H9 (cell line): ENCODE measurements around the gene KLHDC9. TPM values are rescaled to one million over a fixed set of nuclear protein-coding genes. Genes with fewer than 3 reads are reported as not detected.
A peak's percentile ranks its signal among the peaks of the same experiment; 100 is the strongest.

ENCODE experiments used
- DNase-seq: peaks from one replicate; pipeline ENCODE4 v3.0.0-alpha.2; 2017
- H2AFZ ChIP-seq: one replicate; pipeline ENCODE4 v1.6.1; 2013; ENCODE audit warnings: mild to moderate bottlenecking, low read length, control low read depth, moderate library complexity
- H2AK5ac ChIP-seq: 2 replicates; pipeline ENCODE4 v1.6.1; 2013; ENCODE audit warnings: low read length, control low read depth, mixed read lengths; ENCODE audit not compliant: insufficient read length
- H2BK120ac ChIP-seq: one replicate; pipeline ENCODE4 v1.6.1; 2013; ENCODE audit warnings: low read depth, mild to moderate bottlenecking, low read length, control low read depth, inconsistent platforms; ENCODE audit not compliant: poor library complexity, severe bottlenecking
- H2BK12ac ChIP-seq: 2 replicates; pipeline ENCODE4 v1.6.1; 2013; ENCODE audit warnings: low read length, control low read depth, mixed read lengths, low read depth; ENCODE audit not compliant: insufficient read length
- H2BK15ac ChIP-seq: 2 replicates; pipeline ENCODE4 v1.6.1; 2013; ENCODE audit warnings: low read depth, low read length, control low read depth
- H2BK20ac ChIP-seq: one replicate; pipeline ENCODE4 v1.6.1; 2013; ENCODE audit warnings: low read depth, mild to moderate bottlenecking, low read length, control low read depth, inconsistent platforms; ENCODE audit not compliant: poor library complexity, severe bottlenecking
- H2BK5ac ChIP-seq: 2 replicates; pipeline ENCODE4 v1.6.1; 2013; ENCODE audit warnings: low read length, control low read depth, mixed read lengths; ENCODE audit not compliant: insufficient read length
- H3K14ac ChIP-seq: 2 replicates; pipeline ENCODE4 v1.6.1; 2013; ENCODE audit warnings: low read length, control low read depth; ENCODE audit not compliant: insufficient read depth
- H3K18ac ChIP-seq: 2 replicates; pipeline ENCODE4 v1.6.1; 2013; ENCODE audit warnings: low read depth, mild to moderate bottlenecking, mixed read lengths, low read length, control low read depth; ENCODE audit not compliant: insufficient read length
- H3K23ac ChIP-seq: 2 replicates; pipeline ENCODE4 v1.6.1; 2013; ENCODE audit warnings: low read length, control low read depth, mixed read lengths, low read depth; ENCODE audit not compliant: insufficient read length
- H3K23me2 ChIP-seq: 2 replicates; pipeline ENCODE4 v1.6.1; 2013; ENCODE audit warnings: low read depth, mild to moderate bottlenecking, mixed read lengths, low read length, control low read depth; ENCODE audit not compliant: insufficient read length, poor library complexity, severe bottlenecking
- H3K27ac ChIP-seq: 2 replicates; pipeline ENCODE4 v1.5.1; 2013; ENCODE audit warnings: low read length, control low read depth, mixed read lengths, low read depth; ENCODE audit not compliant: insufficient read length
- H3K27me3 ChIP-seq: 2 replicates; pipeline ENCODE4 v1.6.1; 2013; ENCODE audit warnings: low read length, control low read depth, inconsistent platforms; ENCODE audit not compliant: insufficient read depth
- H3K4ac ChIP-seq: 2 replicates; pipeline ENCODE4 v1.6.1; 2013; ENCODE audit warnings: low read depth, mild to moderate bottlenecking, control low read depth, inconsistent platforms, low read length, moderate library complexity
- H3K4me1 ChIP-seq: 2 replicates; pipeline ENCODE4 v1.6.1; 2013; ENCODE audit warnings: low read length, control low read depth, inconsistent platforms; ENCODE audit not compliant: insufficient read depth
- H3K4me2 ChIP-seq: 2 replicates; pipeline ENCODE4 v1.6.1; 2013; ENCODE audit warnings: low read length, control low read depth, mixed read lengths; ENCODE audit not compliant: insufficient read length, insufficient read depth
- H3K56ac ChIP-seq: 2 replicates; pipeline ENCODE4 v1.6.1; 2013; ENCODE audit warnings: low read depth, mild to moderate bottlenecking, mixed read lengths, low read length, control low read depth; ENCODE audit not compliant: insufficient read length
- H3K79me1 ChIP-seq: 2 replicates; pipeline ENCODE4 v1.6.1; 2013; ENCODE audit warnings: low read depth, mild to moderate bottlenecking, moderate library complexity, low read length, control low read depth, inconsistent platforms; ENCODE audit not compliant: insufficient read depth, poor library complexity, severe bottlenecking
- H3K79me2 ChIP-seq: 2 replicates; pipeline ENCODE4 v1.6.1; 2013; ENCODE audit warnings: low read length, control low read depth, inconsistent platforms; ENCODE audit not compliant: insufficient read depth
- H3K9ac ChIP-seq: 2 replicates; pipeline ENCODE4 v1.6.1; 2013; ENCODE audit warnings: low read length, control low read depth, mixed read lengths; ENCODE audit not compliant: insufficient read length; ENCODE audit errors: extremely low read depth
- H3K9me3 ChIP-seq: one replicate; pipeline ENCODE4 v1.6.1; 2013; ENCODE audit warnings: low read depth, low read length, inconsistent platforms; ENCODE audit not compliant: control insufficient read depth
- H3T11ph ChIP-seq: one replicate; pipeline ENCODE4 v1.6.1; 2013; ENCODE audit warnings: mild to moderate bottlenecking, low read length, control low read depth, inconsistent platforms
- H4K20me1 ChIP-seq: one replicate; pipeline ENCODE4 v1.6.1; 2013; ENCODE audit not compliant: control insufficient read depth, insufficient read length, insufficient read depth
- H4K5ac ChIP-seq: 2 replicates; pipeline ENCODE4 v1.6.1; 2013; ENCODE audit warnings: low read depth, mild to moderate bottlenecking, mixed read lengths, low read length, control low read depth; ENCODE audit not compliant: insufficient read length
- H4K8ac ChIP-seq: replicated peaks from 2 replicates; pipeline ENCODE4 v1.6.1; 2013; ENCODE audit warnings: low read length, control low read depth, mixed read lengths, low read depth; ENCODE audit not compliant: insufficient read length
- H4K91ac ChIP-seq: 2 replicates; pipeline ENCODE4 v1.6.1; 2013; ENCODE audit warnings: low read depth, mild to moderate bottlenecking, moderate library complexity, mixed read lengths, low read length, control low read depth; ENCODE audit not compliant: insufficient read length
- H3K27ac Mint-ChIP-seq, 3 experiments: 2 replicates in 2 of 3; 3 replicates in 1 of 3; pipeline ENCODE4 v1.8.0; 2020 to 2021; ENCODE audit warnings: mixed read lengths in 3 of 3, mild to moderate bottlenecking in 1 of 3, moderate library complexity in 1 of 3
- H3K27me3 Mint-ChIP-seq: 2 replicates; pipeline ENCODE4 v1.8.0; 2021; ENCODE audit warnings: low read depth, mild to moderate bottlenecking, moderate library complexity, mixed read lengths
- H3K36me3 Mint-ChIP-seq, 3 experiments: 2 replicates in 2 of 3; 3 replicates in 1 of 3; pipeline ENCODE4 v1.8.0; 2020 to 2021; ENCODE audit warnings: low read depth in 3 of 3, mixed read lengths in 3 of 3; ENCODE audit not compliant: insufficient read depth in 1 of 3
- H3K4me1 Mint-ChIP-seq, 2 experiments: 2 replicates each; pipeline ENCODE4 v1.8.0; 2020; ENCODE audit warnings: mixed read lengths in 2 of 2
- H3K4me3 Mint-ChIP-seq, 2 experiments: 2 replicates in 1 of 2; 3 replicates in 1 of 2; pipeline ENCODE4 v1.8.0; 2020 to 2021; ENCODE audit warnings: mild to moderate bottlenecking in 2 of 2, mixed read lengths in 2 of 2, moderate library complexity in 1 of 2
- H3K9me3 Mint-ChIP-seq, 2 experiments: 2 replicates in 1 of 2; 3 replicates in 1 of 2; pipeline ENCODE4 v1.8.0; 2020; ENCODE audit warnings: mild to moderate bottlenecking in 2 of 2, mixed read lengths in 2 of 2, moderate library complexity in 1 of 2
- WGBS: extraction: QIAGEN DNeasy Blood & Tissue Kit; methylation state at CpG from one replicate; pipeline ENCODE4 v1.1.7; 2013; ENCODE audit warnings: missing lambda C conversion rate, low lambda C conversion rate, mixed read lengths; ENCODE audit not compliant: insufficient read length; ENCODE audit errors: extremely low coverage; 5-methylcytosine and 5-hydroxymethylcytosine counted together
- total RNA-seq: library from RNA; stranded (reverse); gene quantifications from 2 replicates; pipeline ENCODE4 v1.2.1, GENCODE V29; 2021
- TF ChIP-seq, protein P1 (sequence below): fragments of 200-600 bp; sonication (generic); conservative IDR thresholded peaks from 3 replicates; pipeline ENCODE4 v1.8.0; 2021; ENCODE audit warnings: antibody characterized with exemption, mild to moderate bottlenecking

KLHDC9 gene
- total RNA-seq, 1 experiment from 2014 or later: 6.6 TPM

DNA sequence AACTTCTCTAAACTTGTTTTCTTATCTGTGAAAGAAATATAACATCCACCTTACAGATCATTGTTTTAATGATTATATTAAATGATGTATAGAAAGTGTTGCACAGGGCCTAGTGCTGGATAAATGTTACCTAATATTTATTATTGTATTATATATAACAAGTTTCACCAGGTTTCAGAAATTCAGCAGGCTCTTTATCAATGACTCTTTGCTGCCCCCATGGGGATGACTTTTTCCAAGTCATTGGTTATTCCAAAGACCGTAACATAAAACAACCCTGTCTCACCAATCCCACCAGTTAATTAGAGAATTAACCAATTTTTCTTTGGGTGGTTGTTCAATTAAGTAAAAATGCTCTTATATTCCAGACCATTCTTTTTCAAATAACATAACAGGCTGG lies 41.6 kb downstream of the KLHDC9 start:
- Histone ChIP-seq H3K27me3 (no peaks in the 10 kb centered on the region), H3K9me3 (no peaks in the 10 kb centered on the region), H3K4ac (no peak overlapping the region), H3K23ac (no peak overlapping the region), H3K4me1 (no peaks in the 10 kb centered on the region), H2BK20ac (no peak overlapping the region), H3K27ac (no peak overlapping the region), H3K79me1 (peaks cover 4% of the 10 kb centered on the region), H3K9ac (no peak overlapping the region), H4K8ac (no peak overlapping the region), H3K18ac (no peak overlapping the region), H4K20me1 (no peaks in the 10 kb centered on the region), H2BK15ac (no peak overlapping the region), H3K79me2 (no peaks in the 10 kb centered on the region), H2BK120ac (no peak overlapping the region), H3K4me2 (no peak overlapping the region), H4K91ac (no peak overlapping the region), H2BK12ac (no peak overlapping the region), H3K23me2 (no peaks in the 10 kb centered on the region), H3K14ac (no peak overlapping the region), H2AK5ac (no peak overlapping the region), H2AFZ (no peak overlapping the region), H2BK5ac (no peak overlapping the region), H3T11ph (no peak overlapping the region), H4K5ac (no peak overlapping the region), H3K56ac (no peak overlapping the region)
- WGBS: no CpG with 5 or more reads among the region's 1 CpG
- no peak for DNase-seq
- Mint-ChIP-seq H3K4me1 (no peaks in the 10 kb centered on the region), H3K36me3 (peaks cover 0 to 2% (median 0%) of the 10 kb centered on the region in 3 experiments; a peak in 1 of 7 replicates), H3K9me3 (no peaks in the 10 kb centered on the region), H3K27me3 (no peaks in the 10 kb centered on the region), H3K4me3 (no peak overlapping the region), H3K27ac (no peak overlapping the region)
- TF ChIP-seq, protein P1, sequence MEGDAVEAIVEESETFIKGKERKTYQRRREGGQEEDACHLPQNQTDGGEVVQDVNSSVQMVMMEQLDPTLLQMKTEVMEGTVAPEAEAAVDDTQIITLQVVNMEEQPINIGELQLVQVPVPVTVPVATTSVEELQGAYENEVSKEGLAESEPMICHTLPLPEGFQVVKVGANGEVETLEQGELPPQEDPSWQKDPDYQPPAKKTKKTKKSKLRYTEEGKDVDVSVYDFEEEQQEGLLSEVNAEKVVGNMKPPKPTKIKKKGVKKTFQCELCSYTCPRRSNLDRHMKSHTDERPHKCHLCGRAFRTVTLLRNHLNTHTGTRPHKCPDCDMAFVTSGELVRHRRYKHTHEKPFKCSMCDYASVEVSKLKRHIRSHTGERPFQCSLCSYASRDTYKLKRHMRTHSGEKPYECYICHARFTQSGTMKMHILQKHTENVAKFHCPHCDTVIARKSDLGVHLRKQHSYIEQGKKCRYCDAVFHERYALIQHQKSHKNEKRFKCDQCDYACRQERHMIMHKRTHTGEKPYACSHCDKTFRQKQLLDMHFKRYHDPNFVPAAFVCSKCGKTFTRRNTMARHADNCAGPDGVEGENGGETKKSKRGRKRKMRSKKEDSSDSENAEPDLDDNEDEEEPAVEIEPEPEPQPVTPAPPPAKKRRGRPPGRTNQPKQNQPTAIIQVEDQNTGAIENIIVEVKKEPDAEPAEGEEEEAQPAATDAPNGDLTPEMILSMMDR: peak; percentile 75
